ENCODE data around the gene RTN4R.

The RTN4R gene

DNA sequence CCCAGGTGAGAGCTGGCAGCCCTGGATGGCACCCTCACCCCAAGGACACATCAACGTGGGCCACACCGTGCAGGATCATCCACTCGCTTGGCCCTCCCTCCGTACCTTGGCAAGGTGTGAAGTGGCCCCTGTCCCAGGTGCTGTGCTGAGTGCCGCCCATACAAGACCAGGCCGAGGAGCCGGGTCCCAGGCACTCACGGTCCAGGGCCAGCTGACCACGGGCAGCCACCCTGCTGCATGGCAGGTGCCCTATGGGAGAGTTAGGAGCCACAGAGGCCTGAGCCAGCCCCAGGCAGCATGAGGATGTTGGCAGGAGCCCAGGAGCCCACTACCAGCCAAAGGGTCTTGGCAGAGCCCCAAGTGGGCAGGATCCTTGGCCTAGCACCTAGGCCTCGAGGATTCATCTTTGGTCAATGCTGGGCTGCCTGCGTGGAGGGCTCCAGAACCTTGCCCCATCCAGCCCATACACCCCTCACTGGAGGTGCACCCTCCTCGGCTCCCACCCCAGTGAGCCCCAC lies 19.6 kb downstream of the RTN4R start:
- no peak overlapping the region for H3K4me3 ChIP-seq
- TF ChIP-seq, protein P1, sequence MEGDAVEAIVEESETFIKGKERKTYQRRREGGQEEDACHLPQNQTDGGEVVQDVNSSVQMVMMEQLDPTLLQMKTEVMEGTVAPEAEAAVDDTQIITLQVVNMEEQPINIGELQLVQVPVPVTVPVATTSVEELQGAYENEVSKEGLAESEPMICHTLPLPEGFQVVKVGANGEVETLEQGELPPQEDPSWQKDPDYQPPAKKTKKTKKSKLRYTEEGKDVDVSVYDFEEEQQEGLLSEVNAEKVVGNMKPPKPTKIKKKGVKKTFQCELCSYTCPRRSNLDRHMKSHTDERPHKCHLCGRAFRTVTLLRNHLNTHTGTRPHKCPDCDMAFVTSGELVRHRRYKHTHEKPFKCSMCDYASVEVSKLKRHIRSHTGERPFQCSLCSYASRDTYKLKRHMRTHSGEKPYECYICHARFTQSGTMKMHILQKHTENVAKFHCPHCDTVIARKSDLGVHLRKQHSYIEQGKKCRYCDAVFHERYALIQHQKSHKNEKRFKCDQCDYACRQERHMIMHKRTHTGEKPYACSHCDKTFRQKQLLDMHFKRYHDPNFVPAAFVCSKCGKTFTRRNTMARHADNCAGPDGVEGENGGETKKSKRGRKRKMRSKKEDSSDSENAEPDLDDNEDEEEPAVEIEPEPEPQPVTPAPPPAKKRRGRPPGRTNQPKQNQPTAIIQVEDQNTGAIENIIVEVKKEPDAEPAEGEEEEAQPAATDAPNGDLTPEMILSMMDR (IDR thresholded peaks at IDR 0.05): no peak
- no peak overlapping the region for H3K27ac ChIP-seq
- DNase-seq (ENCODE audit: low spot score): no peak

DNA sequence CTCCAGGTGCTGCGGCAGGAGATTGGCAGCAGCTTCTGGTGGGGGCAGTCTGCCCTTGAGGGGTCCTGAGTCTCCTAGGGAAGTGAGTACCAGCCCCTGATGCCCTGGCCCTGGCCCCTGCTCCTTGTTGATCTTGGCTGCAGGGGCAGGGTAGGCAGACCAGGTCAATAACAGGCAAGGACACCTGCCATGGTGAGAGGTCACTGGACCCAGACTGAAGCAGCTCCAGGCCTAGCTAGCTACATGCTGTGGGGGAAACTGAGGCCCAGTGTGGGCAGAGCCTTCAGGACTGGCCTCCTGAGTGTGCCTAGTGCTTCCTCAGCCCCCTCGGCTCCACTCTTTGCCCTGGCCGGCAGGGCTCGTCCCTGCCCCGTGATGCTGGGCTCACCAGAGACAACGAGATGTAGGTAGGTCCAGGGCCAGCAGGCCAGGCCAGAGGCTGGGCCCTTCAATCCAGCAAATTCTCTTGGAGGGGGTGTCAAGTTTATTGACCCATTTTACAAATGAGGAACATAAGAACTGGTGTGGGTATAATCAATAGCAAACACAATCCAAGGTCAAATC lies 20.4 kb downstream of the RTN4R start:
- H3K27ac ChIP-seq: no peak overlapping the region
- TF ChIP-seq, protein P1 (IDR thresholded peaks at IDR 0.05): no peak
- no peak for DNase-seq (ENCODE audit: low spot score)
- H3K4me3 ChIP-seq: no peak overlapping the region

DNA sequence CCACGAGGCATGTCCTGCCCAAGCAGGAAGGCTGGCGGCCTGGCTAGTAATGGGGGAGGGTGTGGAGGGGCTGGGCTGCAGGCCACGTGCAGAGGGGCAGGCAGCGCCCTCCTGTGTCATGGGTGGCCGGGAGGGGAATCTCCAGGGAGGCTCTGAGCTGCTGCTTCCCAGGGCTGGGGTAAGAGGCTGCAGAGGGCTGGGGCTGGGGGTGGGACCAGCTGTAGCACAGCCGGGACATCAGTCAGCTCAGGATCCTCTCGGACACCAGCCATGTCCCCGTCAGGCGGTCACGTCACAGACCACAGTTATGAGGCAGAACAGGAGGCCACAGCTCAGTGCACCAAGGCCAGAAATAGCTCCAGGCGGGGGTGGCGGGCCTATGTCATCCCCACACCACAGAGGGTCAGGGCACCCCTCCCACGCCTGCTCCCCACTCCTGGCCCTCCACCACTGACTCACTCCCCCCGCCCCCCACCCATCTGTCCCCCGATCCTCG lies 21.1 kb downstream of the RTN4R start:
- DNase-seq (ENCODE audit: low spot score): no peak
- TF ChIP-seq, protein P1 (IDR thresholded peaks at IDR 0.05): no peak
- H3K27ac ChIP-seq: no peak overlapping the region

DNA sequence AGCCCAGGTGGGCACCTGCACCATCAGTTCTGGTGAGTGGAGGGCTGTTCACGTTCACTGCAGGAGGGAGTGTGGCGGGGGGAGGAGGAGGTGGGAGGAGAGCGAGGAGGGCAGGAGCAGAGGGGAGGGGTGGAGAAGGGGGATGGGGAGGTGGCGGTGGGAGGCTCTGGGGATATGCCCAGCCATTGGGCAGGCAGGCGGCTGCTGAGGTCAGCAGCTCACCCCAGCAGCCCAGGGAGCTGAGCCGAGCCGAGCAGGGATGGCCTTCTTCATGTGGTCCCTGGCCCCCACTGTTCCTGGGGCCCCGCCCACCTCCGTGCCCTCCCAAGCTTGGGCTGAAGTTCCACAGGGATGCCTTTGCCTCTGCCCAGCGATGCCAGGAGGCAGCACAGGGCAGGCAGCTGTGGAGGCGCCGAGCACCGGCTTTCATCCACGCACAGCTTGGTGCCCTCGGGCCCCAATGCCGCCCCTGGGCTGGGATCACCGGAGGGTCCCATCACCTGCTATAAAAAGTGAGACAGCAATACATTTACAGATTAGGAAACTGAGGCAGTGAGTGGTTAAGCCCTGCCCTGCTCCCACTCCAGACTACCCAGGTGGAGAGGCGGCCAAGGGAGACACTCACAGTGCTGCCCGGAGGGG lies 21.6 kb downstream of the RTN4R start:
- H3K27ac ChIP-seq: no peak overlapping the region
- DNase-seq (ENCODE audit: low spot score): no peak
- TF ChIP-seq, protein P1 (IDR thresholded peaks at IDR 0.05): no peak
- no peak overlapping the region for H3K4me3 ChIP-seq

More for the DNA sequence above, 21.1 kb downstream of the RTN4R start:
- H3K4me3 ChIP-seq: no peak overlapping the region

DNA sequence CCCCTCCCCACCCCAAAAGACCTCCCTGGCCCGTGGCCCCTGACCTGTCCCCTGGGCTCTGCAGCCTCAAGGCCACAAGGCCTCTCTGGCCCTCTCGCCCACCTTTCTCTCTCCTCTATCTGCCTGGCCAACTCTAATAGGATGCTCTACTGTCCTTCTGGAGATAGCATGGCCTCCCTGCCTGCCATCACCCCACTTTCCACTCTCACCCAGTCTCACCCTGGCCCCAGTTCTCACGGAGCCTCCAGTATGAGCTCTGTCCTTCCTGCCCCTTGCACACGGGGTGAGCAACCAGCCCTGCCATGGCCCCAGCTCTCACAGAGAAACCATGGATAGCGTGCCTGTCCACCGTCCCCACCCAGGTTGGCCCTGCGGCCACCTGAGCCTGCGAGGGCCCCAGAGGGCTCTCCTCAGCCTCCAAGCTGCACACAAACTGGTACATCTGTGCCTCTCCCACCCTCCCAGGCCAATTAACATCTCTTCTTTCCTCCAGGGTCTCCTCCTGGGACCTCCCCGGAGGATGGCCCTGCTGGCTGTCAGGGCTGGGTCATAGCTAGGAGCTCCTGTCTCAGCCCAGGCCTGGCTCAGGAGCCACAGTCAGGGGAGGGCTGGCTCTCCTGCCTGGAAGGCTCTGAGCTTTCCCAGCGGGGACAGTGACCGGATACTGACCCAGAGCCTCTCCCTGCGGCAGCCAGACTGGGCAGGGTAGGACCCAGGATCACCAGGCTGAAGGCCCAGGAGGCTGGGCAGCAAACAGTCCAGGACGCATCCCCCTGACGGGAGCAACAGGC lies 22.3 kb downstream of the RTN4R start:
- DNase-seq (ENCODE audit: low spot score): no peak
- Histone ChIP-seq H3K27ac (no peak overlapping the region), H3K4me3 (no peak overlapping the region)
- TF ChIP-seq, protein P1 (IDR thresholded peaks at IDR 0.05): no peak

DNA sequence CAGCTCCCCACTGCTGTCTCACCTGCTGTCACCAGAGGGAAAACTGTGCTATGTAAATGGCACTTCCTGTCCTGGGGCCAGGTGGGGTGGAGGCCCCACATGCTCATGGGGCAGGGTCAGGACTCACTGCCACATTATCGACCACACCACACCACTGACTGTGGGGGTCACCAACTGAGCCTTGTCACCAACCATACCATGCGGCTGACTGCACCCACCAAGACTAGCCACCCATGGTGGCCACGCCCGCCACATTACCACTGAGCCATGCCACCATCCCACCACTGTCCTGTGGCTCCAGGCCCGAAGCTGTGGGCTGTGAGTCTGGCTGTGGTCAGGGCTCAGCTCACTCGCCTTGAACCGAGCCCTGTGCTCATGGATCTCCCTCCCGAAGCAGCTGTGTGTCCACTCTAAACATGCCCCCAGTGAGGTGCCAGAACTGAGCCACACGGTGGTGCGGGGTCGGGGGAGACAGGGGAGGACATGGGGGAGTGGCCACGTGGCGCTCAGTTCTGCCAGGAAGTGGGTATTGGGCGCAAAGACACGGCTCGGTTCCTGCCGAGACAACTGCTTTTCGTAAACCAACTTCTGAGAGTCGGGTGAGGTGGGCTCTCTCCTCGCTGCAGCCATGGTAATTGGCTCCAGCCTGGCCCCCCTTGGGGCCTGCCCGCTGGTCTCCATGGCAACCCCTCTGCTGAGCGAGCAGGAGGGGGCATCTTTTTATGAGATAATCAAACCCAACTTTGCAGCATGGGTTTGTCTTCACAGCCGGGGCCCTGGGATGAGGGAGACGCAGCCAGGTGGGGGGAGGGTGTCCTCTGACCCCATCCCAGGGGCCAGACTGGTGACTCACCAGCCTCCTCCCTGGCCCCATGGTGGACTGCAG lies 23.2 kb downstream of the RTN4R start:
- Histone ChIP-seq H3K27ac (no peak overlapping the region), H3K4me3 (no peak overlapping the region)
- TF ChIP-seq, protein P1 (IDR thresholded peaks at IDR 0.05): no peak
- DNase-seq (ENCODE audit: low spot score): no peak

Data from coronary artery (tissue), 2 donors.